ENCODE data around the gene RPL22. TPM values are rescaled to one million over a fixed set of nuclear protein-coding genes. Genes with fewer than 3 reads are reported as not detected.

The RPL22 gene
- total RNA-seq, 4 donors from 2014 or later = 142 to 235 (median 159) TPM

DNA sequence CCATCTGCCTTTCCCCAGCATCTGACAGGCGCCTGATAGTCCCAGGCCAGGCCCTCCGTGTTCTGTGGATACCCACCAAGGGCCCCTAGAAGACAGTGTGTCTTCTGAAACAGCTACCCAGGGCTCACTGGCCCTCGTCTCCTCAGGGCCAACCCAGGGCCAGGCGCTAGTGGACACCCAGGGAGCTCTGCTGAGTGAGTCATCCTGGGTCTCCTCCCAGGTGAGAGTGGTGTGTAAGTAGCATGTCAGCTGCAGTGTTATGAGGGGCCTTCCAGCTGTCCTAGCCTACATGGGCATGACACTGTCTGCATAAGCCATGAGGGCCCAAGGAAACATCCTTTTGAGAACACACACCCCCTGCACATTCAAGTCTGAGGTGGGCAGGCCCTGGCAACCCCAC is 56.0 kb downstream of the RPL22 start:
- DNase-seq (ENCODE audit: low spot score in 2 of 2) = no peak
- WGBS, 2 donors = 89 to 92% methylated on average over 3 to 4 of the region's 4 CpGs
- Histone ChIP-seq H3K27ac (no peak overlapping the region), H3K4me3 (no peak overlapping the region), H3K4me1 (peaks cover 0 to 3% (median under 1%) of the 10 kb centered on the region in 4 donors), H3K9me3 (no peaks in the 10 kb centered on the region), H3K36me3 (no peaks in the 10 kb centered on the region), H3K27me3 (peaks cover 0 to 27% of the 10 kb centered on the region in 2 donors)
- TF ChIP-seq, protein P1, sequence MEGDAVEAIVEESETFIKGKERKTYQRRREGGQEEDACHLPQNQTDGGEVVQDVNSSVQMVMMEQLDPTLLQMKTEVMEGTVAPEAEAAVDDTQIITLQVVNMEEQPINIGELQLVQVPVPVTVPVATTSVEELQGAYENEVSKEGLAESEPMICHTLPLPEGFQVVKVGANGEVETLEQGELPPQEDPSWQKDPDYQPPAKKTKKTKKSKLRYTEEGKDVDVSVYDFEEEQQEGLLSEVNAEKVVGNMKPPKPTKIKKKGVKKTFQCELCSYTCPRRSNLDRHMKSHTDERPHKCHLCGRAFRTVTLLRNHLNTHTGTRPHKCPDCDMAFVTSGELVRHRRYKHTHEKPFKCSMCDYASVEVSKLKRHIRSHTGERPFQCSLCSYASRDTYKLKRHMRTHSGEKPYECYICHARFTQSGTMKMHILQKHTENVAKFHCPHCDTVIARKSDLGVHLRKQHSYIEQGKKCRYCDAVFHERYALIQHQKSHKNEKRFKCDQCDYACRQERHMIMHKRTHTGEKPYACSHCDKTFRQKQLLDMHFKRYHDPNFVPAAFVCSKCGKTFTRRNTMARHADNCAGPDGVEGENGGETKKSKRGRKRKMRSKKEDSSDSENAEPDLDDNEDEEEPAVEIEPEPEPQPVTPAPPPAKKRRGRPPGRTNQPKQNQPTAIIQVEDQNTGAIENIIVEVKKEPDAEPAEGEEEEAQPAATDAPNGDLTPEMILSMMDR (IDR thresholded peaks at IDR 0.05) = no peak
- no peak for TF ChIP-seq POLR2A (IDR thresholded peaks at IDR 0.05)
- no peak for TF ChIP-seq EP300 (IDR thresholded peaks at IDR 0.05)

DNA sequence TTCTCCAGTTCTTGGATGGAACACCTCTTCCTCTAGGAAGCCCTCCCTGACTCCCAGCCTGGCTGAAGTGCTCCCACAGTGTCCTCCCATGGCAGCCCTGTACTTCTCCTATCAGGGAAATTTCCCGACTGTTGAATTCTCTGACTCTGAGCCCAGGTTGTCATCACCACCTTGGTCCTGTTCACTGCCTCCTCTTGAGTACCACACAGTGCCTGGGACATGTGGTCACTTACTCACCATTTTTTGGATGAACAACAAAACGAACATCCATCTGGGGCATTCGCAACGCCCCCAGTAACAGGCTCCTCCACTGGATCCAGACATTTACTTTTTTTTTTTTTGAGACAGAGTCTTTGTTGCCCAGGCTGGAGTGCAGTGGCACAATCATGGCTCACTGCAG is 56.7 kb downstream of the RPL22 start:
- H3K36me3 ChIP-seq = no peaks in the 10 kb centered on the region
- no peak overlapping the region for H3K4me3 ChIP-seq
- no peak overlapping the region for H3K27ac ChIP-seq
- TF ChIP-seq POLR2A (IDR thresholded peaks at IDR 0.05) (no peak), EP300 (IDR thresholded peaks at IDR 0.05) (no peak)
- TF ChIP-seq, protein P1 (IDR thresholded peaks at IDR 0.05) = no peak
- H3K27me3 ChIP-seq = peaks cover 0 to 20% of the 10 kb centered on the region in 2 donors
- WGBS, 2 donors = 85 to 87% methylated on average over 4 of the region's 4 CpGs
- H3K9me3 ChIP-seq = no peaks in the 10 kb centered on the region
- no peaks in the 10 kb centered on the region for H3K4me1 ChIP-seq
- DNase-seq (ENCODE audit: low spot score in 2 of 2) = no peak

DNA sequence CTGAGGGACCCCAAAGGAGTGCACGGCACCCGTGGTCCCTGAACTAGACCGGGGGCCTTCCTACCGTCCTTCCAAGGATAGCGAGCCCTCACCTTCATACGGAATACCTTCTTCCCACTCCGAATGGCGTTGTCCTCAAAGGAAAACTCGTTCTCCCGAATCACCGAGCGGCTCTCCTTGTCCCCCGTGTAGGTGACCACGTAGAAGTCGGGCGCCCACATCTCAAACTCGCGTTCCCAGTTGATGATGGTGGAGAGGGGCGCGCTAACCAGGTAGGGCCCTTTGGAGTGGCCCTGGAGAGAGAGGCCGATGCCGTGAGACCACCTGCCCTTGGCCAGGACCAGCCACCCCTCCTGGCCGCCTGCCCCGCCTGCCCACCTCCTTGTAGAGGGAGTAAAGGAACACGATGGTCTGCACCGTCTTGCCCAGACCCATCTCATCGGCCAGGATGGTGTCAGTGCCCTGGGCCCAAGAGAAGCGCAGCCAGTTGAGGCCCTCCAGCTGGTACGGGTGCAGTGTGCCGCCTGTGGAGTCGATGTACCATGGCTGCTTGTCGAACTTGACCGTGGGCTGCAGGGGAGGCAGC is 57.3 kb downstream of the RPL22 start:
- 91 to 93% methylated on average over 31 of the region's 33 CpGs for WGBS, 2 donors
- TF ChIP-seq, protein P1 (IDR thresholded peaks at IDR 0.05) = no peak
- TF ChIP-seq POLR2A (IDR thresholded peaks at IDR 0.05) (no peak), EP300 (IDR thresholded peaks at IDR 0.05) (no peak)

DNA sequence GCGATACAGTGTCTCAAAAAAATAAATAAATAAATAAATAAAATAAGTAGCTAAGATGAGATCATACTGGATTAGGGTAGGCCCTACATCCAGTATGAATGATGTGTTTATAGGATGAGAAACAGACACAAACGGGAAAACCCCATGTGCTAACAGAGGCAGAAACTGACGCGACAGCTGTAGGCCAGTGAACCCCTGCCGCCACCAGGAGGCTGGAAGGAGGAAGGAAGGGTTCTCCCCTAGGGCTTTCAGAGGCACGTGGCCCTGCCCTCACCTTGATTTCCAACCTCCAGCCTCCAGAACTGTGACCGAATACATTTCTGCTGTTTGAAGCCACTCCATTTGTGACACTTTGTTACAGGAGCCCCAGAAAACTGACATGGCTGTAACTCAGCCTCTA is 57.8 kb downstream of the RPL22 start:
- 38 to 42% methylated on average over 7 of the region's 7 CpGs for WGBS, 2 donors
- Histone ChIP-seq H3K4me3 (no peak overlapping the region), H3K4me1 (no peaks in the 10 kb centered on the region), H3K36me3 (no peaks in the 10 kb centered on the region), H3K9me3 (no peaks in the 10 kb centered on the region), H3K27me3 (peaks cover 0 to 9% of the 10 kb centered on the region in 2 donors), H3K27ac (no peak overlapping the region)
- no peak for TF ChIP-seq EP300 (IDR thresholded peaks at IDR 0.05)
- no peak for TF ChIP-seq POLR2A (IDR thresholded peaks at IDR 0.05)
- TF ChIP-seq, protein P1 (IDR thresholded peaks at IDR 0.05) = no peak
- no peak for DNase-seq (ENCODE audit: low spot score in 2 of 2)

More for the DNA sequence above, 57.3 kb downstream of the RPL22 start:
- H3K27me3 ChIP-seq = peaks cover 0 to 14% of the 10 kb centered on the region in 2 donors
- H3K27ac ChIP-seq = no peak overlapping the region
- H3K36me3 ChIP-seq = no peaks in the 10 kb centered on the region
- no peaks in the 10 kb centered on the region for H3K9me3 ChIP-seq
- H3K4me1 ChIP-seq = no peaks in the 10 kb centered on the region
- DNase-seq (ENCODE audit: low spot score in 2 of 2) = no peak
- H3K4me3 ChIP-seq = no peak overlapping the region

DNA sequence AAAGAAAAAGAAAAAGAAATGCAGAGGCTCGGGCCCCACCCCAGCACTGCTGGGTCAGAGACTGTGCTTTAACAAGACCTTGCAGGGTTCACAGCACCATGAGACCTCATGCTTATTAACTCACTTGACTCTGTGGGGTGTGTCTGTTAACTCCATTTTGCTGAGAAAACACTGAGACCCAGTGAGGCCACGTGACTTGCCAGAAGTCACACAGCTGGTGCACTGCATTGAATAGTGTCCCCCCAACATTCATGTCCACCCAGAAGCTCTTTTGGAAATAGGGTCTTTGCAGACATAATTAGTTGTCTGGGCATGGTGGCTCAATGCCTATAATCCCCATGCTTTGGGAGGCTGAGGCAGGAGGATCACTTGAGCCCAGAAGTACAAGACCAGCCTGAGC is 59.0 kb downstream of the RPL22 start:
- H3K36me3 ChIP-seq = no peaks in the 10 kb centered on the region
- DNase-seq (ENCODE audit: low spot score in 2 of 2) = no peak
- TF ChIP-seq POLR2A (IDR thresholded peaks at IDR 0.05) (no peak), EP300 (IDR thresholded peaks at IDR 0.05) (no peak)
- TF ChIP-seq, protein P1 (IDR thresholded peaks at IDR 0.05) = no peak
- H3K9me3 ChIP-seq = no peaks in the 10 kb centered on the region
- no peak overlapping the region for H3K27ac ChIP-seq
- 77 to 96% methylated on average over 2 of the region's 2 CpGs for WGBS, 2 donors
- no peak overlapping the region for H3K4me3 ChIP-seq
- H3K4me1 ChIP-seq = no peaks in the 10 kb centered on the region
- peaks cover 0 to under 1% of the 10 kb centered on the region in 2 donors for H3K27me3 ChIP-seq

All from tibial nerve (tissue), 4 donors.